SU-DHL-6 (cell line): Measurements from ENCODE around the gene MAX.

ENCODE experiments used
- EZH2phosphoT487 ChIP-seq: fragments of 200-600 bp; sonication (generic), shearing (Covaris generic); conservative IDR thresholded peaks from 2 replicates; pipeline ENCODE4 v1.6.1; 2018; ENCODE audit warnings: mild to moderate bottlenecking, antibody characterized with exemption, low read length, moderate library complexity, mixed read lengths
- TF ChIP-seq, protein P1 (sequence below): fragments of 200-600 bp; sonication (generic); IDR thresholded peaks from one replicate; pipeline ENCODE4 v1.5.1; 2017; ENCODE audit warnings: antibody characterized with exemption, mild to moderate bottlenecking, low read length, moderate library complexity; ENCODE audit not compliant: insufficient read depth, poor library complexity, severe bottlenecking

DNA sequence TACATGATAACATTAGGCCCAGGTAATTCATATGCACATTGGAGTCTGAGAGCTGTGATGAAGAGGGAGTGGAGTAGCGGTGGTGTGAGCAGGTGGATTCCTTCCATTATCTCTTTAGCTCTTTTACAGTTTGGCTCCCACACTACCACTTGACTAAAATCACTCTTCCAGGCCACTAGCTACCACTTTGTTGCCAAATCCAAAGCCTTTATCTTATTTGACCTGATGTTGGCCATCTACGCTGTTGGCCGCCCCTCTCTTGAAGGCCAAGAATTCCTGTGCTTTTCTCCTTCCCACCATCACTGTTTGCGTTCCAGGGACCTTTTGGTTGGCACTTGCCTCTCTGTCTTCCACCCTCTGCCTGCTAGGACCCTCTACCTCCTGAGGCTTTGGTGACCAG lies 4.0 kb upstream of the MAX start:
- TF ChIP-seq, protein P1, sequence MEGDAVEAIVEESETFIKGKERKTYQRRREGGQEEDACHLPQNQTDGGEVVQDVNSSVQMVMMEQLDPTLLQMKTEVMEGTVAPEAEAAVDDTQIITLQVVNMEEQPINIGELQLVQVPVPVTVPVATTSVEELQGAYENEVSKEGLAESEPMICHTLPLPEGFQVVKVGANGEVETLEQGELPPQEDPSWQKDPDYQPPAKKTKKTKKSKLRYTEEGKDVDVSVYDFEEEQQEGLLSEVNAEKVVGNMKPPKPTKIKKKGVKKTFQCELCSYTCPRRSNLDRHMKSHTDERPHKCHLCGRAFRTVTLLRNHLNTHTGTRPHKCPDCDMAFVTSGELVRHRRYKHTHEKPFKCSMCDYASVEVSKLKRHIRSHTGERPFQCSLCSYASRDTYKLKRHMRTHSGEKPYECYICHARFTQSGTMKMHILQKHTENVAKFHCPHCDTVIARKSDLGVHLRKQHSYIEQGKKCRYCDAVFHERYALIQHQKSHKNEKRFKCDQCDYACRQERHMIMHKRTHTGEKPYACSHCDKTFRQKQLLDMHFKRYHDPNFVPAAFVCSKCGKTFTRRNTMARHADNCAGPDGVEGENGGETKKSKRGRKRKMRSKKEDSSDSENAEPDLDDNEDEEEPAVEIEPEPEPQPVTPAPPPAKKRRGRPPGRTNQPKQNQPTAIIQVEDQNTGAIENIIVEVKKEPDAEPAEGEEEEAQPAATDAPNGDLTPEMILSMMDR, result no peak
- TF ChIP-seq EZH2phosphoT487, result no peak
